ENCODE measurements around the gene NDNF.

GRCh38 chr4:121070274-121070673 is 2.1 kb downstream of the NDNF start:
- TF ChIP-seq POLR2A (IDR thresholded peaks at IDR 0.05): no peak
- TF ChIP-seq, protein P1, sequence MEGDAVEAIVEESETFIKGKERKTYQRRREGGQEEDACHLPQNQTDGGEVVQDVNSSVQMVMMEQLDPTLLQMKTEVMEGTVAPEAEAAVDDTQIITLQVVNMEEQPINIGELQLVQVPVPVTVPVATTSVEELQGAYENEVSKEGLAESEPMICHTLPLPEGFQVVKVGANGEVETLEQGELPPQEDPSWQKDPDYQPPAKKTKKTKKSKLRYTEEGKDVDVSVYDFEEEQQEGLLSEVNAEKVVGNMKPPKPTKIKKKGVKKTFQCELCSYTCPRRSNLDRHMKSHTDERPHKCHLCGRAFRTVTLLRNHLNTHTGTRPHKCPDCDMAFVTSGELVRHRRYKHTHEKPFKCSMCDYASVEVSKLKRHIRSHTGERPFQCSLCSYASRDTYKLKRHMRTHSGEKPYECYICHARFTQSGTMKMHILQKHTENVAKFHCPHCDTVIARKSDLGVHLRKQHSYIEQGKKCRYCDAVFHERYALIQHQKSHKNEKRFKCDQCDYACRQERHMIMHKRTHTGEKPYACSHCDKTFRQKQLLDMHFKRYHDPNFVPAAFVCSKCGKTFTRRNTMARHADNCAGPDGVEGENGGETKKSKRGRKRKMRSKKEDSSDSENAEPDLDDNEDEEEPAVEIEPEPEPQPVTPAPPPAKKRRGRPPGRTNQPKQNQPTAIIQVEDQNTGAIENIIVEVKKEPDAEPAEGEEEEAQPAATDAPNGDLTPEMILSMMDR (IDR thresholded peaks at IDR 0.05): no peak
